ENCODE measurements around the gene PTPRT.

PTPRT gene

GRCh38 chr20:42972591-42972990 is 217.1 kb downstream of the PTPRT start:
- Mint-ChIP-seq H3K27ac (ENCODE audit: low read depth) (no peak overlapping the region), H3K4me1 (no peaks in the 10 kb centered on the region), H3K9me3 (peaks cover 6% of the 10 kb centered on the region), H3K4me3 (no peak overlapping the region), H3K36me3 (ENCODE audit: insufficient read depth) (no peaks in the 10 kb centered on the region), H3K27me3 (no peaks in the 10 kb centered on the region)
- ATAC-seq (replicated peaks; ENCODE audit: extremely low read depth, poor library complexity, severe bottlenecking), result no peak
- DNase-seq (ENCODE audit: low spot score in 2 of 2), result no peak

GRCh38 chr20:42968746-42969145 is 221.0 kb downstream of the PTPRT start:
- Mint-ChIP-seq H3K27ac (ENCODE audit: low read depth) (no peak overlapping the region), H3K27me3 (no peaks in the 10 kb centered on the region), H3K9me3 (no peaks in the 10 kb centered on the region), H3K4me3 (no peak overlapping the region), H3K36me3 (ENCODE audit: insufficient read depth) (no peaks in the 10 kb centered on the region), H3K4me1 (no peaks in the 10 kb centered on the region)
- DNase-seq (ENCODE audit: low spot score in 2 of 2) (no peak), ATAC-seq (replicated peaks; ENCODE audit: extremely low read depth, poor library complexity, severe bottlenecking) (no peak)

GRCh38 chr20:42963796-42964195 is 225.9 kb downstream of the PTPRT start:
- H3K9me3 Mint-ChIP-seq, result peaks cover 5% of the 10 kb centered on the region
- no peak overlapping the region for H3K27ac Mint-ChIP-seq (ENCODE audit: low read depth)
- no peak for ATAC-seq (replicated peaks; ENCODE audit: extremely low read depth, poor library complexity, severe bottlenecking)
- no peak overlapping the region for H3K4me3 Mint-ChIP-seq
- no peaks in the 10 kb centered on the region for H3K4me1 Mint-ChIP-seq
- no peaks in the 10 kb centered on the region for H3K27me3 Mint-ChIP-seq
- peaks cover under 1% of the 10 kb centered on the region for H3K36me3 Mint-ChIP-seq (ENCODE audit: insufficient read depth)
- DNase-seq (ENCODE audit: low spot score in 2 of 2), result no peak

- no peaks in the 10 kb centered on the region for H3K27me3 Mint-ChIP-seq
- DNase-seq (ENCODE audit: low spot score in 2 of 2) (no peak), ATAC-seq (replicated peaks; ENCODE audit: extremely low read depth, poor library complexity, severe bottlenecking) (no peak)
- H3K27ac Mint-ChIP-seq (ENCODE audit: low read depth), result no peak overlapping the region
- H3K4me3 Mint-ChIP-seq, result no peak overlapping the region
- H3K36me3 Mint-ChIP-seq (ENCODE audit: insufficient read depth), result peaks cover 3% of the 10 kb centered on the region
- H3K9me3 Mint-ChIP-seq, result peaks cover 13% of the 10 kb centered on the region
- H3K4me1 Mint-ChIP-seq, result no peaks in the 10 kb centered on the region
These were observed 227.9 kb downstream of the PTPRT start for GRCh38 chr20:42961771-42962170.

GRCh38 chr20:42959996-42960395 is 229.7 kb downstream of the PTPRT start:
- H3K27me3 Mint-ChIP-seq, result no peaks in the 10 kb centered on the region
- no peaks in the 10 kb centered on the region for H3K4me1 Mint-ChIP-seq
- peaks cover 3% of the 10 kb centered on the region for H3K36me3 Mint-ChIP-seq (ENCODE audit: insufficient read depth)
- DNase-seq (ENCODE audit: low spot score in 2 of 2) (no peak), ATAC-seq (replicated peaks; ENCODE audit: extremely low read depth, poor library complexity, severe bottlenecking) (no peak)
- H3K27ac Mint-ChIP-seq (ENCODE audit: low read depth), result no peak overlapping the region
- H3K4me3 Mint-ChIP-seq, result no peak overlapping the region
- peaks cover 13% of the 10 kb centered on the region for H3K9me3 Mint-ChIP-seq

GRCh38 chr20:42958367-42959069 is 231.2 kb downstream of the PTPRT start:
- Mint-ChIP-seq H3K36me3 (ENCODE audit: insufficient read depth) (peaks cover 3% of the 10 kb centered on the region), H3K27ac (ENCODE audit: low read depth) (no peak overlapping the region), H3K27me3 (no peaks in the 10 kb centered on the region), H3K9me3 (peaks cover 13% of the 10 kb centered on the region), H3K4me3 (no peak overlapping the region), H3K4me1 (no peaks in the 10 kb centered on the region)
- no peak for ATAC-seq (replicated peaks; ENCODE audit: extremely low read depth, poor library complexity, severe bottlenecking)
- DNase-seq (ENCODE audit: low spot score in 2 of 2), result no peak

- H3K4me3 Mint-ChIP-seq, result no peak overlapping the region
- H3K4me1 Mint-ChIP-seq, result no peaks in the 10 kb centered on the region
- H3K27ac Mint-ChIP-seq (ENCODE audit: low read depth), result no peak overlapping the region
- H3K9me3 Mint-ChIP-seq, result peaks cover 13% of the 10 kb centered on the region
- ATAC-seq (replicated peaks; ENCODE audit: extremely low read depth, poor library complexity, severe bottlenecking), result no peak
- no peaks in the 10 kb centered on the region for H3K27me3 Mint-ChIP-seq
- no peak for DNase-seq (ENCODE audit: low spot score in 2 of 2)
- peaks cover 3% of the 10 kb centered on the region for H3K36me3 Mint-ChIP-seq (ENCODE audit: insufficient read depth)
These were observed 232.0 kb downstream of the PTPRT start for GRCh38 chr20:42957704-42958095.

- no peak overlapping the region for H3K27ac Mint-ChIP-seq (ENCODE audit: low read depth)
- H3K4me1 Mint-ChIP-seq, result no peaks in the 10 kb centered on the region
- DNase-seq (ENCODE audit: low spot score in 2 of 2) (no peak), ATAC-seq (replicated peaks; ENCODE audit: extremely low read depth, poor library complexity, severe bottlenecking) (no peak)
- H3K36me3 Mint-ChIP-seq (ENCODE audit: insufficient read depth), result peaks cover 3% of the 10 kb centered on the region
- H3K9me3 Mint-ChIP-seq, result peaks cover 13% of the 10 kb centered on the region
- H3K27me3 Mint-ChIP-seq, result no peaks in the 10 kb centered on the region
- H3K4me3 Mint-ChIP-seq, result no peak overlapping the region
These were observed 232.5 kb downstream of the PTPRT start for GRCh38 chr20:42957018-42957703.

- Mint-ChIP-seq H3K9me3 (peaks cover 19% of the 10 kb centered on the region), H3K27ac (ENCODE audit: low read depth) (no peak overlapping the region)
- ATAC-seq (replicated peaks; ENCODE audit: extremely low read depth, poor library complexity, severe bottlenecking), result no peak
These were observed 234.0 kb downstream of the PTPRT start for GRCh38 chr20:42955713-42956112.

GRCh38 chr20:42954951-42955350 is 234.8 kb downstream of the PTPRT start:
- Mint-ChIP-seq H3K27ac (ENCODE audit: low read depth) (no peak overlapping the region), H3K9me3 (peaks cover 16% of the 10 kb centered on the region), H3K4me3 (no peak overlapping the region), H3K4me1 (no peaks in the 10 kb centered on the region), H3K36me3 (ENCODE audit: insufficient read depth) (peaks cover 3% of the 10 kb centered on the region), H3K27me3 (no peaks in the 10 kb centered on the region)
- DNase-seq (ENCODE audit: low spot score in 2 of 2) (no peak), ATAC-seq (replicated peaks; ENCODE audit: extremely low read depth, poor library complexity, severe bottlenecking) (no peak)

More at GRCh38 chr20:42955713-42956112, 234.0 kb downstream of the PTPRT start:
- no peak for DNase-seq (ENCODE audit: low spot score in 2 of 2)
- H3K36me3 Mint-ChIP-seq (ENCODE audit: insufficient read depth), result peaks cover 3% of the 10 kb centered on the region
- H3K27me3 Mint-ChIP-seq, result no peaks in the 10 kb centered on the region
- no peak overlapping the region for H3K4me3 Mint-ChIP-seq
- H3K4me1 Mint-ChIP-seq, result no peaks in the 10 kb centered on the region

- Mint-ChIP-seq H3K9me3 (peaks cover 19% of the 10 kb centered on the region), H3K36me3 (ENCODE audit: insufficient read depth) (no peaks in the 10 kb centered on the region), H3K27ac (ENCODE audit: low read depth) (no peak overlapping the region), H3K27me3 (no peaks in the 10 kb centered on the region), H3K4me3 (no peak overlapping the region), H3K4me1 (no peaks in the 10 kb centered on the region)
- DNase-seq (ENCODE audit: low spot score in 2 of 2) (no peak), ATAC-seq (replicated peaks; ENCODE audit: extremely low read depth, poor library complexity, severe bottlenecking) (no peak)
These were observed 239.8 kb downstream of the PTPRT start for GRCh38 chr20:42949950-42950349.

GRCh38 chr20:42945234-42945994 is 244.3 kb downstream of the PTPRT start:
- no peaks in the 10 kb centered on the region for H3K36me3 Mint-ChIP-seq (ENCODE audit: insufficient read depth)
- peaks cover 17% of the 10 kb centered on the region for H3K9me3 Mint-ChIP-seq

GRCh38 chr20:42941629-42942028 is 248.1 kb downstream of the PTPRT start:
- ATAC-seq (replicated peaks; ENCODE audit: extremely low read depth, poor library complexity, severe bottlenecking), result no peak
- Mint-ChIP-seq H3K4me3 (no peak overlapping the region), H3K36me3 (ENCODE audit: insufficient read depth) (no peaks in the 10 kb centered on the region), H3K9me3 (peaks cover 10% of the 10 kb centered on the region), H3K27me3 (no peaks in the 10 kb centered on the region), H3K27ac (ENCODE audit: low read depth) (no peak overlapping the region), H3K4me1 (no peaks in the 10 kb centered on the region)
- DNase-seq (ENCODE audit: low spot score in 2 of 2), result no peak

More at GRCh38 chr20:42945234-42945994, 244.3 kb downstream of the PTPRT start:
- Mint-ChIP-seq H3K4me3 (no peak overlapping the region), H3K27ac (ENCODE audit: low read depth) (no peak overlapping the region), H3K4me1 (no peaks in the 10 kb centered on the region), H3K27me3 (no peaks in the 10 kb centered on the region)
- ATAC-seq (replicated peaks; ENCODE audit: extremely low read depth, poor library complexity, severe bottlenecking) (no peak), DNase-seq (ENCODE audit: low spot score in 2 of 2) (no peak)
